Hindlimb muscle (tissue), 1 donor: Measurements from ENCODE around the gene NAPG. TPM values are rescaled to one million over a fixed set of nuclear protein-coding genes. Genes with fewer than 3 reads are reported as not detected.
A peak's percentile ranks its signal among the peaks of the same experiment; 100 is the strongest.
"Not testable (repeated sequence)": the region's sequence is repeated elsewhere in the genome, so short reads cannot be mapped to it uniquely, and the experiment has no call there.

ENCODE experiments used
- DNase-seq: peaks from one replicate; pipeline ENCODE4 v3.0.0-alpha.2; 2013
- polyA plus RNA-seq: library from polyadenylated mRNA; unstranded; fragments of 120-200 nt; gene quantifications from one replicate; pipeline ENCODE4 v1.2.1, GENCODE V29; 2013; ENCODE audit not compliant: insufficient read length

NAPG gene
- polyA plus RNA-seq, 1 donor: 15.2 TPM

DNA sequence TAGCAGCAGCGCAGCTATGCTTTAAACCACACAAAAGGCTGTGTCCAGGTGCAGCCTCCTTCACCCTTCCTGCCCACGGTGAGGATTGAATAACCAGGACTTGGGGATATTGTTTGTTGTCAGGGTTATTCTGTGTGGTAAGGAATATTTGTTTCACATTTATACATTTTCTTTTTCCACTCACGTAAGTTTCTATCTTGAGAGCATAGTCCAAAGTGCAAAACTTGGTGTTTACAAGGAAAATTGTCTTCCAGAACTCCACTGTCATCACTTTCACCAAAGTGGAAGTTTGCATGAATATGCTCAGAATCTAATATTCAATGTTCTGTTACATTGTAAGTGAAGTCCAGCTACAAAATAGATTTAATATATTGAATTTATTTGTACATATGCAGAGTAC, 26.4 kb downstream of the NAPG start:
- no peak for DNase-seq

DNA sequence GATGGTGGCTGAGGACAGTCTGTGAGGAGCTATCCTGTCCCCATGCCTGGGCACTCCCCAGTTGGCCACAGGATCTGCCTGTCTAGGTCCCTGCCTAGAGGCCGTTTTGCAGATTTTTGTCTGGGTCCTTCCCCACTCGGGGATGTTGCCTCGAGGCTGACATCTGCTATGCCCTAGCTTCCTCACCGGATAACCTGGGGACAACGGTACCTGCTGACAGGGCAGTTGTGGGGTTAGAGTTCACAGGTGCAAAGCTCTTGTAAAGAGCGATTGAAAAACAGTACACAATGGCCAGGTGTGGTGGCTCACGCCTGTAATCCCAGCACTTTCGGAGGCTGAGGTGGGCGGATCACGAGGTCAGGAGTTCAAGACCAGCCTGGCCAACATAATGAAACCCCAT, 30.4 kb downstream of the NAPG start:
- not testable (repeated sequence) for DNase-seq

DNA sequence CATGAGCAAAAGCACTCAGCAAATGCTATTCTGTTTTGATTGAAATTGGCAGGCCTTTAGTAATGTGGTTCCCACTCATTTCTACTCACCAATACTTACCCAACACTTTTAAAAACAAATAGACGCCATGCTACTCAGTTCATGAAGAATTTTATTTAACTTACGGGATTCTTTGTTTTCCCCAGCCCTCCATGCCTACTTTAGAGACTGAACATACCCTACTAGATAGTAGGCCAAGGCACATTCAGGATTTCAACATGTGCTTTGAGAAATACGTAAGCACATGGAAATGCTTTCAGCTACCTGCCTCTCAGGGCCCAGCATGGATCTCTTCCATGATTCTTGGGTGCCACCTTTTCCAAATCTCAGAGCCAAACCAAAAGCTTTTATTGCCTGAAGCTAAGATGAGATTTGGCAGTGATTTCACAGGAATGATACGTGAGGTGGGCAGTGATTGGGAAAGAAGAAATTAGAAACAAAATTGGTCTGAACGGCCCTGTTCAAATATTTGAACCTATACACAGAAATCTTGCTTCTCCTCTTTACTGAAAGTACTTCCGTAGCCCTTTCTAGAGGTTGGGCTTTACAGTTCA, 31.4 kb downstream of the NAPG start:
- DNase-seq: no peak

GRCh38 chr18:10558243-10558966, 32.6 kb downstream of the NAPG start:
- no peak for DNase-seq

DNA sequence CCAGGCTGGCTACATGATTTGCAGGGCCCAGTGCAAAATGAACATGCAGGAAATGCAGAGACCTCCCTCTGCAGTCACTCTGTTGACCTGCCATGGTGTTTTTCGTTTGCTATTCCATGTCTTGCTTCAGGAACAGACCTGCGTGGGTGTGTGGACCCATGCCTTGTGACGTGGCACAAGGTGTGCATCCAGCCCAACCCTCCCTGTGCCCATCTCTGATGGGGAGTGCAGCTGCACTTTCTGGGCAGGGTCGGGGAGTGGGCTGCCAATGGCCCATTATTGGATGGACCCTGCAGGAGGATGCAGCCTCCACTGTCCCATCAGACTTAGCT, 33.1 kb downstream of the NAPG start:
- DNase-seq: no peak

GRCh38 chr18:10559553-10560451, 34.0 kb downstream of the NAPG start:
- no peak for DNase-seq

GRCh38 chr18:10560452-10561045, 34.7 kb downstream of the NAPG start:
- peak; percentile 84 for DNase-seq

- DNase-seq: no peak
Measured at GRCh38 chr18:10562773-10563160, 36.9 kb downstream of the NAPG start.

DNA sequence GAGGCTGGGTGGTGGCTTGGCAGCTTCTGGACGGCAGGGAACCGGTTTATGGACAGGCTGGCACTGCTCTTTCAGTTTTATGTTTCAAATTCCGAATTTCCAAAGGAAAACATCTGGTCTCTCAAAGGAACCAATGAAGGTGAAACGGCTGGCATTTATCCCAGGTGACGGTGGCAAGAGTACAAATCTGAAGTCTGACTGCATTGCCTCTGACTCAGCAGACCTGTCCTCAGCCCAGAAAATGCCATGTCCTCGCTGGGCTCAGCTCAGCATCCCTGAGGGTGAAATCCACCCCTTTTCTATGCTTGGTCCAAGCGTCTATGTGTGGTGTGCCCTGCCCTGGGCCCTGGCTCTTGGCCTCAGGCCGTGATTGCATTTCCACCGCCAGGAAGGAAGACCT, 38.1 kb downstream of the NAPG start:
- DNase-seq: no peak

DNA sequence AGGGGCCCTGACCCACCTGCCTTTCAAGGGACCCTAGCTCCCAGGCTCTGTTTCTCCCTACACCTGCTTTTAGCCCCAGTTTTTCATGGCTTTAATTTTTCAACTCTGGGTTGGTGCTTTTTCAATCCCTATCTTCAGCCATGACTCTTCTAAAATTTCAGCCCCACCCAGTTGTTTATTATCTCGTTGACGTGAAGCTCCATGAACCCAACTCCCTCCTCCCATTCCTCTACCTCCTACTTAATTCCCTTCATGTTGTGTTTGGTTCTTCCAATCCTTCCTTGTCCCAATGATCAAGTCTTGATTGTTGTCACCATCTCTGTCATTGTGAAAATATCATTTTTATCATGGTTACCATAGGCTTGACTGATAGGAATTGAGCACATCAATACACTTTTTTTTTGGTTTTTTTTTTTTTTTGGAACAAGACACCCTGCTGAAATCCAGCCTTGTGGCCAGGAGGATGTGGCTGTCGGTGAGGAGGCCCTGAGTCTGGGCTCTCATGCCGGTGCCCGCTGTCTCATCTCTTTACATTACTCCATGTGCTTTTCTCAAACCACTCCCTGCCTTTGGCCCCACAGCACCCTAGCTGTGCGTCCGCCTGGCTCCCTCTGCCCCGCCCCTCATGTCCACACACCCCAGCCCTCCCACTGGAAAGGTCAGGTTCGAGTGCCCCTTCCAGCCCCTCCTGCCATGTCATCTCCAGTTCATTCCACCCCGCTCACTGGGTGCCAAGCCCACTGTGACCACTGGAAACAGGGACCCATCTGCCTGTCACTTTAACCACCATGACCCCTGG, 39.3 kb downstream of the NAPG start:
- DNase-seq: no peak

- no peak for DNase-seq
Measured at GRCh38 chr18:10565835-10566234, 40.0 kb downstream of the NAPG start.

DNA sequence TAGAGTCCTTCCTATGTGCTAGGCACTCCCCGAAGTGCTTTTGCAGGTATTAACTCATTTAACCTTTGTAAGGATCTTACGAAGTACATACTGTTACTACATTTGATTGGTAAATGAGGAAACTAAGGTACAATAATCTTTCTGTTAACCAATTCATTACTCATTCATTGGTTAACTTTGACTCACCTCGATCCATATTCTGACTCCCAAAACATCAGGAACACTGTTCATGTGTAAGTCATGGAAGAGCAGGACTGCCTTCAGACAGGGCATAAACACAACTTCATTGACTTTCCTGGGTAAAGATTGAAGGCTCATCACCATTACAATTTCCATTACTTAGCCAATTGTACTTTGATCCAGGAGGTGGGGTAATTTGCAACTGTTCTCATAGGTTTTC, 40.6 kb downstream of the NAPG start:
- DNase-seq: no peak

DNA sequence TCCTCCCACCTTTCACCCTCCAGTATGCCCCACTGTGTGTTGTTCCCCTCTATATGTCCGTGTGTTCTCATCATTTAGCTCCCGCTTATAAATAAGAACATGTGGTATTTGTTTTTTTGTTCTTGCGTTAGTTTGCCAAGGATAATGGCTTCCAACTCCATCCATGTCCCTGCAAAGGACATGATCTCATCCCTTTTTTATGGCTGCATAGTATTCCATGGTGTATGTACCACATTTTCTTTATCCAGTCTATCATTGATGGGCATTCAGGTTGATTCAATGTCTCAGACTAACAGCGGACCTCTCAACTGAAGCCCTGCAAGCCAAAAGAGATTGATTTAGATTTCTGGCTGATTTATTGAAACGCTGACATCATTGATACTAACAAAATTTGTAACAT, 44.1 kb downstream of the NAPG start:
- not testable (repeated sequence) for DNase-seq

GRCh38 chr18:10570622-10571021, 44.8 kb downstream of the NAPG start:
- no peak for DNase-seq

DNA sequence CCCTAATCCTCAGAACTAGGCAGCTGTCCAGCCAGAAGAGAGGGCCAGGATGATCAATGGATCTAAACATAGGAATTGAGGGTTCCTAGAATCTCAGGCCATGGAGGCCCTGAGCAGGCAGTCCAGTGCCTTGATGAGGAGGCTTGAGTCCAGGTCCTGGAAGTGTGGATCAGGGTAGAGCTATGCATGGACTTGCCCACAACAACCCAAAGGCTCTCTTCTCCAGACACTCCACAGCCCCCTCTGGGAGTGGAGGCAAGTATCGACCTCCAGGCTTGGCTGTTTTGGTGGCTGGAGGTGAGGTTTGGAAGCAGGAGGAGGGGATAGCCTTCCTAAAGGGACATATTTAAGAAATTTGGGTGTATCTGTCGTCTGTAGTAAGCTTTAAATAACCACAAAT, 45.7 kb downstream of the NAPG start:
- no peak for DNase-seq

DNA sequence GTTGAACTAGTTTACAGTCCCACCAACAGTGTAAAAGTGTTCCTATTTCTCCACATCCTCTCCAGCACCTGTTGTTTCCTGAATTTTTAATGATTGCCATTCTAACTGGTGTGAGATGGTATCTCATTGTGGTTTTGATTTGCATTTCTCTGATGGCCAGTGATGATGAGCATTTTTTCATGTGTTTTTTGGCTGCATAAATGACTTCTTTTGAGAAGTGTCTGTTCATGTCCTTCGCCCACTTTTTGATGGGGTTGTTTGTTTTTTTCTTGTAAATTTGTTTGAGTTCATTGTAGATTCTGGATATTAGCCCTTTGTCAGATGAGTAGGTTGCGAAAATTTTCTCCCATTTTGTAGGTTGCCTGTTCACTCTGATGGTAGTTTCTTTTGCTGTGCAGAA, 47.4 kb downstream of the NAPG start:
- DNase-seq: not testable (repeated sequence)

DNA sequence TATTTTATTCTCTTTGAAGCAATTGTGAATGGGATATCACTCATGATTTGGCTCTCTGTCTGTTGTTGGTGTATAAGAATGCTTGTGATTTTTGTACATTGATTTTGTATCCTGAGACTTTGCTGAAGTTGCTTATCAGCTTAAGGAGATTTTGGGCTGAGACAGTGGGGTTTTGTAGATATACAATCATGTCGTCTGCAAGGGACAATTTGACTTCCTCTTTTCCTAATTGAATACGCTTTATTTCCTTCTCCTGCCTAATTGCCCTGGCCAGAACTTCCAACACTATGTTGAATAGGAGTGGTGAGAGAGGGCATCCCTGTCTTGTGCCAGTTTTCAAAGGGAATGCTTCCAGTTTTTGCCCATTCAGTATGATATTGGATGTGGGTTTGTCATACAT, 48.6 kb downstream of the NAPG start:
- DNase-seq: not testable (repeated sequence)

DNA sequence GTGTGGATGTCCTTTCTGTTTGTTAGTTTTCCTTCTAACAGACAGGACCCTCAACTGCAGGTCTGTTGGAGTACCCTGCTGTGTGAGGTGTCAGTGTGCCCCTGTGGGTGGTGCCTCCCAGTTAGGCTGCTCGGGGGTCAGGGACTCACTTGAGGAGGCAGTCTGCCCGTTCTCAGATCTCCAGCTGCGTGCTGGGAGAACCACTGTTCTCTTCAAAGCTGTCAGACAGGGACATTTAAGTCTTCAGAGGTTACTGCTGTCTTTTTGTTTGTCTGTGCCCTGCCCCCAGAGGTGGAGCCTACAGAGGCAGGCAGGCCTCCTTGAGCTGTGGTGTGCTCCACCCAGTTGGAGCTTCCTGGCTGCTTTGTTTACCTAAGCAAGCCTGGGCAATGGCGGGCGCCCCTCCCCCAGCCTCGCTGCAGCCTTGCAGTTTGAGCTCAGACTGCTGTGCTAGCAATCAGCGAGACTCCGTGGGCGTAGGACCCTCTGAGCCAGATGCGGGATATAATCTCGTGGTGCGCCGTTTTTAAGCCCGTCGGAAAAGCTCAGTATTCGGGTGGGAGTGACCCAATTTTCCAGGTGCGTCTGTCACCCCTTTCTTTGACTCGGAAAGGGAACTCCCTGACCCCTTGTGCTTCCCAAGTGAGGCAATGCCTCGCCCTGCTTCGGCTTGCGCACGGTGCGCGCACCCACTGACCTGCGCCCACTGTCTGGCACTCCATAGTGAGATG, 52.2 kb downstream of the NAPG start:
- not testable (repeated sequence) for DNase-seq

- DNase-seq: not testable (repeated sequence)
Measured at GRCh38 chr18:10578573-10578899, 52.7 kb downstream of the NAPG start.

DNA sequence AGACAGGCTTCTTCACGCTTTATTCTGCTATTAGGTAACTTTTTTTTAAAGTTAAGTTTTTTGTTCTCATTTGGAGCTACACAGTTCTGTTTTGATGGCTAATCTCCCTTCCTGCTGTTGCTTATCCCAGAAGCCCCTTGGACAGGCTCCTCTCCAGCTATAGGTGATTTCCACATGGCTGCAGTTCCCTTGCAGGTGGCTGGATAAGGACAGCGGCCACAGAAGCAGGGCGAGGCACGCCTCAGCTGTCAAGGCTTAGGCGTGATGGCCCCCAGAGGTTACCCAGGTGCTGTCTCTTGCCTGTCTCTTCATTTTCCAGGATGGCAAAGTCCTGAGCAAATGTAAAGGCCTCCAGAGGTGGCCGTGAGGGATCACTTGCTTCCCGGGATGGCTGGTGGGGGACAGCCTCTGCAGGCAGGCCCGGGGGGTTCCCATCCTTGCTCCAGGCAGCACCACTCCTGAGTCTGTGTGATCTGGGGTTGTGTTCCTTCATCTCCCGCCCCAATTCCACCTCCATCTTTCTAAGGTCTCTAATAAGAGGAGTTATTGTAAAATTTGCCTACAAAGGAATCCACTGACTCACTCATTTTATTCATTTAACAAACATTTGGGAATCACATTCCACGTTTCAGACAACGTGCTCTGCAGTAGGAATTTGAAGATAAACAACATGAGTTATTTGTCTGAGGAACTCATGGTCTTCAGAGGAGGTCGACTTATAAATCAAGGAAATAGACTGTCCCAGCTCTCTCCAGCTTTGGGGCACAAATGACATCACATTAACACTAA, 53.4 kb downstream of the NAPG start:
- no peak for DNase-seq

DNA sequence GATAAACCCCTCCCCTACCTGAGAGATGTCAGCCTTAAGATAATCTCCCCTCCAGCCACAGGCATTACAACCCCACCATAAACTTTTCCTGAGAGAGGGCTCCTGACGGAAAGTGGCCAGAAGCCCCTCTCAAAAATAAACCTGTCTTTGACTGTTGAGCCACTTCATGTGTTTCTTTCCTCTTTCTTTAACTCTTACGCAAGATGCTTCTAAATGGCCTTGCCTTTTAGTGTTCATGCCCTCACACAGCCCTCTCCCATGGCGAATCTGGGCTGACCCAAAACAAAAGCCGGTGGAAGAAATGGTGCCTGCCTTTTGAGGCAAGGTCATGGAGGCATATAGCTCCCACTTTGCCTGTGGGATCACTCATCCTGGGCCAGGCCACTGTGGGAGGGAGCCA, 54.4 kb downstream of the NAPG start:
- DNase-seq: no peak
